SK-N-SH (cell line): ENCODE measurements around the gene ZNF587B. TPM values are rescaled to one million over a fixed set of nuclear protein-coding genes. Genes with fewer than 3 reads are reported as not detected.

Experiments
- CTCF ChIA-PET: fragments of 300-600, 350-600 bp; formaldehyde crosslinking; extraction: SDS; loops from one replicate; lab custom pipeline; 2021; lab: Yijun Ruan, JAX
- POLR2A ChIA-PET: fragments of 350-600 bp; sonication (Branson Sonifier 250); formaldehyde crosslinking; extraction: SDS; loops from one replicate; lab custom pipeline; 2020; ENCODE audit warnings: antibody characterized with exemption, inconsistent platforms; lab: Yijun Ruan, JAX
- DNase-seq: peaks from one replicate; pipeline ENCODE4 v3.0.0; 2012
- H2AFZ ChIP-seq: fragments of 200-600 bp; sonication (generic); 2 replicates; pipeline ENCODE4 v1.8.1; 2016; ENCODE audit warnings: antibody characterized with exemption, mild to moderate bottlenecking, low read depth
- H3F3A ChIP-seq: fragments of 200-600 bp; sonication (generic); replicated peaks from 2 replicates; pipeline ENCODE3; 2016; ENCODE audit warnings: antibody characterized with exemption, mild to moderate bottlenecking; ENCODE audit not compliant: insufficient read depth
- H3K27ac ChIP-seq, 2 experiments: fragments of 200-500 bp in 1 of 2; fragments of 200-600 bp in 1 of 2; sonication (Bioruptor generic) in 1 of 2; sonication (generic), shearing (Covaris generic) in 1 of 2; 2 replicates each; pipeline versions ENCODE4 v1.5.1 to v1.6.1; 2014 to 2016; ENCODE audit warnings: low read depth in 2 of 2, inconsistent platforms in 1 of 2, low read length in 1 of 2, mild to moderate bottlenecking in 1 of 2, mixed read lengths in 1 of 2
- H3K27me3 ChIP-seq: fragments of 200-600 bp; sonication (generic), shearing (Covaris generic); 2 replicates; pipeline ENCODE4 v1.6.1; 2016; ENCODE audit warnings: mixed run types; ENCODE audit not compliant: insufficient read depth
- H3K36me3 ChIP-seq, 2 experiments: fragments of 200-500 bp in 1 of 2; fragments of 200-600 bp in 1 of 2; sonication (Bioruptor generic) in 1 of 2; sonication (generic) in 1 of 2; replicated peaks in 1 of 2; 2 replicates each; pipeline versions ENCODE3 to v1.5.1; 2014 to 2016; ENCODE audit warnings: low read length in 1 of 2, mild to moderate bottlenecking in 1 of 2; ENCODE audit not compliant: insufficient read depth in 2 of 2, control insufficient read depth in 1 of 2
- H3K4me1 ChIP-seq, 2 experiments: fragments of 200-500 bp in 1 of 2; fragments of 200-600 bp in 1 of 2; sonication (Bioruptor generic) in 1 of 2; sonication (generic), shearing (Covaris generic) in 1 of 2; 2 replicates each; pipeline versions ENCODE4 v1.5.1 to v1.6.1; 2014 to 2016; ENCODE audit warnings: low read depth in 1 of 2, low read length in 1 of 2, mixed run types in 1 of 2; ENCODE audit not compliant: insufficient read depth in 2 of 2, control insufficient read depth in 1 of 2
- H3K4me2 ChIP-seq: fragments of 200-600 bp; sonication (generic), shearing (Covaris generic); 2 replicates; pipeline ENCODE4 v1.6.1; 2017; ENCODE audit warnings: mixed run types
- H3K4me3 ChIP-seq, 2 experiments: fragments of 200-500 bp in 1 of 2; fragments of 200-600 bp in 1 of 2; sonication (Bioruptor generic) in 1 of 2; sonication (generic), shearing (Covaris generic) in 1 of 2; 2 replicates each; pipeline versions ENCODE4 v1.5.1 to v1.8.1; 2014 to 2016; ENCODE audit warnings: low read depth in 2 of 2, inconsistent platforms in 1 of 2, low read length in 1 of 2, mild to moderate bottlenecking in 1 of 2, mixed read lengths in 1 of 2, moderate library complexity in 1 of 2
- H3K79me2 ChIP-seq: fragments of 200-600 bp; sonication (generic); 2 replicates; pipeline ENCODE4 v1.8.1; 2017; ENCODE audit warnings: mild to moderate bottlenecking; ENCODE audit not compliant: insufficient read depth
- H3K9ac ChIP-seq: fragments of 200-600 bp; sonication (generic); 2 replicates; pipeline ENCODE4 v1.6.1; 2017; ENCODE audit warnings: mixed run types
- H3K9me2 ChIP-seq: fragments of 200-600 bp; sonication (generic); 2 replicates; pipeline ENCODE4 v1.6.1; 2017; ENCODE audit warnings: mixed run types
- H3K9me3 ChIP-seq: fragments of 200-600 bp; sonication (generic); 2 replicates; pipeline ENCODE4 v1.6.1; 2017; ENCODE audit warnings: mixed run types, mild to moderate bottlenecking, moderate library complexity
- H4K20me1 ChIP-seq: fragments of 200-600 bp; sonication (generic); 2 replicates; pipeline ENCODE4 v1.6.1; 2017; ENCODE audit warnings: mild to moderate bottlenecking, mixed run types; ENCODE audit not compliant: insufficient read depth
- CHD2 ChIP-seq: fragments of 150-350 bp; IDR thresholded peaks from 2 replicates; pipeline ENCODE4 v1.6.1; 2018; ENCODE audit warnings: low read length; ENCODE audit not compliant: partially characterized antibody
- ELF1 ChIP-seq: IDR thresholded peaks from 2 replicates; pipeline ENCODE4 v1.4.0; 2012
- EP300 ChIP-seq, 2 experiments: IDR thresholded peaks; 2 replicates each; pipeline versions ENCODE4 v1.4.0 to v1.6.1; 2012; ENCODE audit warnings: borderline replicate concordance in 1 of 2, low read depth in 1 of 2, low read length in 1 of 2
- EZH2phosphoT487 ChIP-seq: fragments of 200-600 bp; sonication (generic); IDR thresholded peaks from 2 replicates; pipeline ENCODE4 v1.6.1; 2017; ENCODE audit warnings: low read depth, mixed run types, mild to moderate bottlenecking, antibody characterized with exemption, moderate library complexity, borderline replicate concordance
- GATA2 ChIP-seq: sonication (generic); formaldehyde crosslinking; IDR thresholded peaks from 2 replicates; pipeline ENCODE4 v1.5.0; 2020; ENCODE audit warnings: mild to moderate bottlenecking, missing genetic modification reagents
- IRF3 ChIP-seq: fragments of 150-350 bp; IDR thresholded peaks from 2 replicates; pipeline ENCODE4 v1.6.1; 2016; ENCODE audit warnings: mild to moderate bottlenecking, low read depth, low read length
- JUND ChIP-seq: IDR thresholded peaks from 2 replicates; pipeline ENCODE4 v1.4.0; 2012
- MAX ChIP-seq: IDR thresholded peaks from 2 replicates; pipeline ENCODE4 v1.4.0; 2012; ENCODE audit warnings: low read depth
- PBX3 ChIP-seq: IDR thresholded peaks from 2 replicates; pipeline ENCODE4; 2012
- RCOR1 ChIP-seq: fragments of 150-350 bp; IDR thresholded peaks from 2 replicates; pipeline ENCODE4 v1.6.1; 2017; ENCODE audit warnings: antibody characterized with exemption, low read length
- REST ChIP-seq: IDR thresholded peaks from 2 replicates; pipeline ENCODE4 v1.6.1; 2012; ENCODE audit warnings: mild to moderate bottlenecking, low read depth, low read length, moderate library complexity
- RFX5 ChIP-seq: IDR thresholded peaks from 2 replicates; pipeline ENCODE4 v1.6.1; 2012; ENCODE audit warnings: mild to moderate bottlenecking, improper control_type of control experiment, low read length
- RXRA ChIP-seq: IDR thresholded peaks from 2 replicates; pipeline ENCODE4 v1.4.0; 2012; ENCODE audit warnings: low read depth, mild to moderate bottlenecking, borderline replicate concordance
- TAF1 ChIP-seq: IDR thresholded peaks from 2 replicates; pipeline ENCODE4 v1.6.1; 2012; ENCODE audit warnings: low read depth, mild to moderate bottlenecking, low read length, moderate library complexity, borderline replicate concordance
- TEAD4 ChIP-seq: IDR thresholded peaks from 2 replicates; pipeline ENCODE4 v1.4.0; 2012; ENCODE audit warnings: mild to moderate bottlenecking, borderline replicate concordance; ENCODE audit not compliant: insufficient read depth
- USF1 ChIP-seq: IDR thresholded peaks from 2 replicates; pipeline ENCODE4 v1.4.0; 2012; ENCODE audit warnings: low read depth, borderline replicate concordance
- YY1 ChIP-seq: IDR thresholded peaks from 2 replicates; pipeline ENCODE4 v1.4.0; 2012; ENCODE audit warnings: low read depth, mild to moderate bottlenecking
- WGBS: methylation state at CpG from one replicate; pipeline ENCODE4 v1.1.6; 2017; ENCODE audit warnings: low lambda C conversion rate; 5-methylcytosine and 5-hydroxymethylcytosine counted together
- polyA plus RNA-seq, 3 experiments: library from polyadenylated mRNA; depleted of rRNA; stranded (reverse); fragments of >200 nt; gene quantifications; 2 replicates each; pipeline ENCODE4 v1.2.3, GENCODE V29; 2012

ZNF587B gene
- polyA plus RNA-seq, 1 of the 3 experiments (the other 2 are of a cell fraction), result 2.4 TPM

- Histone ChIP-seq H3K79me2 (peaks cover 6% of the 10 kb centered on the region; the same call in 1 of the 2 replicates), H3K9me3 (no peaks in the 10 kb centered on the region), H3K4me2 (no peak overlapping the region), H3K27me3 (no peaks in the 10 kb centered on the region), H3K9me2 (no peaks in the 10 kb centered on the region), H3K36me3 (peaks cover 4 to 6% of the 10 kb centered on the region in 2 experiments), H3F3A (peaks cover 9% of the 10 kb centered on the region), H2AFZ (no peak overlapping the region), H3K4me1 (no peaks in the 10 kb centered on the region; a peak in 1 of 4 replicates), H3K9ac (no peak overlapping the region), H4K20me1 (no peaks in the 10 kb centered on the region), H3K4me3 (no peak overlapping the region), H3K27ac (no peak overlapping the region)
- WGBS, result 92% methylated on average over 4 of the region's 4 CpGs
- CTCF ChIA-PET, result interaction anchor here (1.1 kb wide), 1 partner anchor 13 kb away, joined by 3 read pairs; the partner anchor contains the start of gene ZNF552
- no peak for DNase-seq
- POLR2A ChIA-PET, result no interaction called here
- no peak for TF ChIP-seq PBX3
- TF ChIP-seq IRF3, result no peak
- TF ChIP-seq GATA2 (CRISPR knock-in tag), result no peak
- no peak for TF ChIP-seq EZH2phosphoT487
- no peak for TF ChIP-seq USF1
Observed at GRCh38 chr19:57802269-57802668, 27.8 kb upstream of the ZNF587B start.

GRCh38 chr19:57803265-57803593 lies 26.9 kb upstream of the ZNF587B start:
- CTCF ChIA-PET, result no interaction called here
- WGBS, result 29% methylated on average over 6 of the region's 6 CpGs
- H3K27me3 ChIP-seq, result no peaks in the 10 kb centered on the region
- peaks cover 12% of the 10 kb centered on the region for H3F3A ChIP-seq
- TF ChIP-seq ELF1 (no peak), USF1 (no peak), JUND (no peak), RFX5 (no peak), TAF1 (no peak), RXRA (no peak), YY1 (no peak), PBX3 (no peak), EP300 (IDR thresholded peaks at IDR 0.05; ENCODE audit: borderline replicate concordance in 1 of 2, low read depth in 1 of 2, low read length in 1 of 2) (no peak), GATA2 (CRISPR knock-in tag) (no peak), REST (no peak), RCOR1 (no peak), TEAD4 (no peak), CHD2 (no peak), MAX (no peak)
- H3K9ac ChIP-seq, result peak overlapping the region; percentile 72
- no peaks in the 10 kb centered on the region for H3K9me3 ChIP-seq
- peak overlapping the region in 1 of 2 experiments; percentile 66; a peak in 3 of 4 replicates for H3K27ac ChIP-seq
- POLR2A ChIA-PET, result interaction anchor here (1.5 kb wide), 1 partner anchor 12 kb away, joined by 5 read pairs; the partner anchor contains the start of gene ZNF552
- no peaks in the 10 kb centered on the region for H4K20me1 ChIP-seq
- no peak for DNase-seq
- peak overlapping the region; percentile 95 for H2AFZ ChIP-seq
- H3K9me2 ChIP-seq, result no peaks in the 10 kb centered on the region
- peaks cover 10 to 12% of the 10 kb centered on the region in 2 experiments for H3K36me3 ChIP-seq
- H3K4me1 ChIP-seq, result no peaks in the 10 kb centered on the region; a peak in 1 of 4 replicates
- peak overlapping the region; percentile 76 for H3K4me2 ChIP-seq
- peak overlapping the region; percentile 55 to 67 for H3K4me3 ChIP-seq
- peaks cover 6% of the 10 kb centered on the region; the same call in 1 of the 2 replicates for H3K79me2 ChIP-seq
